Activated T-helper 17 cell treated with anti-CD3 and anti-CD28 coated beads, Interleukin-2, amount 50 U/mL, for 72 hours (primary cell): ENCODE results near the gene NTHL1. TPM values are rescaled to one million over a fixed set of nuclear protein-coding genes. Genes with fewer than 3 reads are reported as not detected.

Experiments
- ATAC-seq: fragments of 150-1000 bp; cut with Tn5 transposase; replicated peaks from 2 replicates; pipeline ENCODE4 v1.10.0; 2021; ENCODE audit warnings: mild to moderate bottlenecking, moderate library complexity
- H3K27ac Mint-ChIP-seq: one replicate; pipeline ENCODE4 v1.8.0; 2022; ENCODE audit warnings: mixed read lengths
- H3K27me3 Mint-ChIP-seq: one replicate; pipeline ENCODE4 v1.8.0; 2022; ENCODE audit warnings: mixed read lengths
- H3K36me3 Mint-ChIP-seq: one replicate; pipeline ENCODE4 v1.8.0; 2022; ENCODE audit warnings: low read depth, mild to moderate bottlenecking, mixed read lengths
- H3K4me1 Mint-ChIP-seq: one replicate; pipeline ENCODE4 v1.8.0; 2022; ENCODE audit warnings: mixed read lengths
- H3K4me3 Mint-ChIP-seq: one replicate; pipeline ENCODE4 v1.8.0; 2022; ENCODE audit warnings: mild to moderate bottlenecking, mixed read lengths
- H3K9me3 Mint-ChIP-seq: one replicate; pipeline ENCODE4 v1.8.0; 2022; ENCODE audit warnings: mixed read lengths
- total RNA-seq, 2 donors: library from RNA; stranded (reverse); gene quantifications; one replicate each; pipeline ENCODE4 v1.2.3, GENCODE V29; 2022

Gene NTHL1
- total RNA-seq, 2 donors from 2014 or later: 13.2 to 37.6 TPM

DNA sequence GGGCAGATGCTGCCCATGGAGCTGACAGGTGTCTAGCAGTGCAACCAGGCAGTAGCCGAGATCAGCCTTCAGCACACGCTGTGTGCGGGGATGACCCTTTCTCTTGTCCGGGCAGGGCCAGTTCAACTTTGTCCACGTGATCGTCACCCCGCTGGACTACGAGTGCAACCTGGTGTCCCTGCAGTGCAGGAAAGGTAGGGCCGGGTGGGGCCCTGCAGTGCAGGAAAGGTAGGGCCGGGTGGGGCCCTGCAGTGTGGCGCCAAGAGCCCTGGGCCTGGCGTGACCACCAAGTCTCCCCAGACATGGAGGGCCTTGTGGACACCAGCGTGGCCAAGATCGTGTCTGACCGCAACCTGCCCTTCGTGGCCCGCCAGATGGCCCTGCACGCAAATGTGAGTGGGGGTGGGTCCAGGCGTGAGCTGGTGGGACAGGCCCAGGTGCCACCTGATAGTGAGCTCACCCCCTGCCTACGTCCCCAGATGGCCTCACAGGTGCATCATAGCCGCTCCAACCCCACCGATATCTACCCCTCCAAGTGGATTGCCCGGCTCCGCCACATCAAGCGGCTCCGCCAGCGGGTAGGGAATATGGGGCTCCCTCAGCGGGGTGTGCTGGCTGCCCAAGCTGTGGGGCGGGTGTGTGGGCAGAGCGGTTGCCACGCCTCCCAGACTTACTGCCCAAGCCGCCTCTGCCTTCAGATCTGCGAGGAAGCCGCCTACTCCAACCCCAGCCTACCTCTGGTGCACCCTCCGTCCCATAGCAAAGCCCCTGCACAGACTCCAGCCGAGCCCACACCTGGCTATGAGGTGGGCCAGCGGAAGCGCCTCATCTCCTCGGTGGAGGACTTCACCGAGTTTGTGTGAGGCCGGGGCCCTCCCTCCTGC lies 40.4 kb upstream of the NTHL1 start:
- H3K4me3 Mint-ChIP-seq: no peak overlapping the region
- H3K9me3 Mint-ChIP-seq: no peaks in the 10 kb centered on the region
- no peaks in the 10 kb centered on the region for H3K27me3 Mint-ChIP-seq
- no peak for ATAC-seq
- H3K4me1 Mint-ChIP-seq: no peaks in the 10 kb centered on the region
- H3K36me3 Mint-ChIP-seq: peaks cover 11% of the 10 kb centered on the region
- H3K27ac Mint-ChIP-seq: no peak overlapping the region

DNA sequence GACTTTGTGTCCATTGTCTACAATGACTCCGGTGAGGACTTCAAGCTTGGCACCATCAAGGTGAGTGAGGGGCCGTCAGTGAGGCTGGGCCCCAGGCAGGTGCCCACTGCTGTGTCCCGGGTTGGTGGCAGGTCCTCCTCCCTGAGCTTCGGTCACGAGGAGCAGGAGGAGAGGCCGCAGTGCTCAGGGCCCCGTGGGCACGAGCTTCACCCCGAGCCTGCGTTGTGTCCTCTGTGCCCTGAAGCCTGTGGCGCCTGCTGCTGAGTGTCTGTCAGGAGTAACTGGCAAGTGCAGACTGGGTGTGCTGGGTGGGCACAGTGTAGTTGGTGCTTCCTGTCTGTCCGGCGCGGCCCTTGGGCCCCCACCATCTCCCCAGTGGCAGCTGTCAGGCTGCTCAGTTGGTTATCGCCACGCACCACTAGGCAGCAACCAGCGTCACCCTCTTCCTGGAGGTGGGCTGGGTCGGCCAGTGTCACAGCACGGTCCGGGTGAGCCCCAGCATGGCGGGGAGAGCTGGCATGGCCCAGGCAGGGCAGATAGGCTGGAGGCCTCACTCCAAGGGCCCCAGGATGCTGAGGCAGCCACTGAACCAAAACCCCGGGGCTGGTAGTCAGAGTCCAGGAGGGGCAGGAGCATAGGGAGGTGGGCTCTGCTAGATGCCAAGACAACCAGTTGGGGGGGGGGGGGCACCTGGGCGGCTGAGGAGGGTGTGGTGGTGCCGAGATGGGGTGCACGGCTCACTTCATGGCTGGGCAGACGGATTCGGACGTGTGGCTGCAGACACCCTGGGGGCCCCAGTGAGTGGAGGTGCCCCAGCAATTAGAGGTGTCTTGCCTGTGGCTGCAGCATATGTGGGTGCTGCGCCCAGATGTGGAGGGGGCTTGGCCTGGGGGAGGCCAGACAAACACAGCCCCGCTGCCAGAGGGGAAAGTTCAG lies 39.4 kb upstream of the NTHL1 start:
- no peaks in the 10 kb centered on the region for H3K9me3 Mint-ChIP-seq
- H3K27ac Mint-ChIP-seq: no peak overlapping the region
- no peak for ATAC-seq
- no peak overlapping the region for H3K4me3 Mint-ChIP-seq
- H3K27me3 Mint-ChIP-seq: no peaks in the 10 kb centered on the region
- H3K36me3 Mint-ChIP-seq: peaks cover 11% of the 10 kb centered on the region
- H3K4me1 Mint-ChIP-seq: no peaks in the 10 kb centered on the region

DNA sequence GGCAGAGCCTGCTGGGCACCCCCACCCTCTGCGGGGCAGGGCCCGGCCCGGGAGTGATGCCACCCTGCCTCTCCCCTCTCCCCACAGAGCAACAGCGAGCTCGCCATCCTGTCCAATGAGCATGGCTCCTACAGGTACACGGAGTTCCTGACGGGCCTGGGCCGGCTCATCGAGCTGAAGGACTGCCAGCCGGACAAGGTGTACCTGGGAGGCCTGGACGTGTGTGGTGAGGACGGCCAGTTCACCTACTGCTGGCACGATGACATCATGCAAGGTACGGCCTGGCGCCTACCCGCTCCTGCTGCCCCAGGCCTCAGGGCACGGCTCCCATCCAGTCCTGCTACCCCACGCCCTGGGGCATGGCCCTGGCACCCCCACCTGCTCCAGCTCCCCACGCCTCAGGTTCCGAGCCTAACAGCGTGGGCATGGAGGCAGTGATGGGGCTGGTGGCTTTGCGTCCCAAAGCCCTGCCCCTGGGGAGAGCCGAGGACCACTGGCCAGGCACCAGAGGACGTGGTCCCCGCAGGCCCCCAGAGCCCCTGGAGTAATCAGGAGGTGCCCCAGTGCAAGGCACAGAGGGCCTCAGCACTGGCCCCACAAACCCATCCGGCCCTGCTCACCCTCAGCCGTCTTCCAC lies 38.6 kb upstream of the NTHL1 start:
- H3K4me3 Mint-ChIP-seq: no peak overlapping the region
- H3K4me1 Mint-ChIP-seq: no peaks in the 10 kb centered on the region
- H3K36me3 Mint-ChIP-seq: peaks cover 11% of the 10 kb centered on the region
- no peak overlapping the region for H3K27ac Mint-ChIP-seq
- no peak for ATAC-seq
- H3K9me3 Mint-ChIP-seq: no peaks in the 10 kb centered on the region
- H3K27me3 Mint-ChIP-seq: no peaks in the 10 kb centered on the region

DNA sequence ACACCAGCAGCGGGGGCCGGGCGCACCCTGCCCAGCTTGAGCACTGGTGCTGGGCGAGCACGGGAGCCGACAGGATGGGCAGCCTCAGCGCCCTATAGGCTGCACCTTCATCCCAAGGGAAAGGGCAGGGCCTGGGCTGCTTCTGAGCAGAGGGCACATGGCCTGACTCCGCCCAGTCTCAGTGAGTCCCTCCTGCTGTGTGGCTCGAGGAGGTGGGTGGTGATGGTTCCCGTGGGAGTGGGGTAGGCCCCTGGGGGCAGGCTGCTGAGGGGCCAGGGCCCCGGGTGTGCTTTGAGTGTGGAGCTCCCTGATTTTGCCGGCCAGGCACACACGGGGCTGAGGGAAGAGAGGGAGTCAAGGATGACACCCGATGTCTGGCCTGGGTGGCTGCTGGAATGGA lies 38.0 kb upstream of the NTHL1 start:
- no peak overlapping the region for H3K4me3 Mint-ChIP-seq
- H3K36me3 Mint-ChIP-seq: peaks cover 11% of the 10 kb centered on the region
- H3K27ac Mint-ChIP-seq: no peak overlapping the region
- H3K9me3 Mint-ChIP-seq: no peaks in the 10 kb centered on the region
- H3K4me1 Mint-ChIP-seq: no peaks in the 10 kb centered on the region
- no peaks in the 10 kb centered on the region for H3K27me3 Mint-ChIP-seq
- ATAC-seq: no peak

DNA sequence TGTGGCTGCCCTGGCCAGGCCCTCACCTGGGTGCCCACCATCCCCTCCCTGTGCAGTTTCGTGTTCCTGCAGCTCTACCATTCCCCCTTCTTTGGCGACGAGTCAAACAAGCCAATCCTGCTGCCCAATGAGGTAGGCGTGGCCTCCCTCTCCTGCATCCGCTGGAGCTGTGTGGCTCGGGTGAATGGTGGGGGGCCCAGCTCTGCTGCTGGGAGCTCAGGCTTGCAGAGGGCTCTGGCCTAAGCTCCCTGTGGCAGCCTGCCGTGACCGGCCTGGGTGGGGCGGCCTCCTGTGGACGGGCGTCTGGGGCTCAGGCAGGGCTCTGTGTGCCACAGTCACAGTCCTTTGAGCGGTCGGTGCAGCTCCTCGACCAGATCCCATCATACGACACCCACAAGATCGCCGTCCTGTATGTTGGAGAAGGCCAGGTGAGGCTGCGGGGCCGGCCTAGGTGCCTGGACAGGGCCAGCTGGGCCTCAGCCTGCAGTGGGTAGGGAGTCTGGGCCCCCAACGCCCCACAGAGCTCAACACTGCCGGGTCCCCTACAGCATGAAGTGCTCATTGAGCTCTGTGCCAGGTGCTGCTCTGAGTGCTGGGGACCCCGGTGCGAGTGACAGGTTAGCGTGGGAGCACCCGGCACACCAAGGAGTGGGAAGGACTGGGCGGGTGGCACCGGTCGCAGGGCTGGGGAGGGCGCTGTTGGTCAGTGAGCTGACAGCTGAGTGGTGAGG lies 37.4 kb upstream of the NTHL1 start:
- Mint-ChIP-seq H3K36me3 (peaks cover 11% of the 10 kb centered on the region), H3K27ac (no peak overlapping the region), H3K9me3 (no peaks in the 10 kb centered on the region), H3K4me1 (no peaks in the 10 kb centered on the region), H3K4me3 (no peak overlapping the region), H3K27me3 (no peaks in the 10 kb centered on the region)
- ATAC-seq: no peak

DNA sequence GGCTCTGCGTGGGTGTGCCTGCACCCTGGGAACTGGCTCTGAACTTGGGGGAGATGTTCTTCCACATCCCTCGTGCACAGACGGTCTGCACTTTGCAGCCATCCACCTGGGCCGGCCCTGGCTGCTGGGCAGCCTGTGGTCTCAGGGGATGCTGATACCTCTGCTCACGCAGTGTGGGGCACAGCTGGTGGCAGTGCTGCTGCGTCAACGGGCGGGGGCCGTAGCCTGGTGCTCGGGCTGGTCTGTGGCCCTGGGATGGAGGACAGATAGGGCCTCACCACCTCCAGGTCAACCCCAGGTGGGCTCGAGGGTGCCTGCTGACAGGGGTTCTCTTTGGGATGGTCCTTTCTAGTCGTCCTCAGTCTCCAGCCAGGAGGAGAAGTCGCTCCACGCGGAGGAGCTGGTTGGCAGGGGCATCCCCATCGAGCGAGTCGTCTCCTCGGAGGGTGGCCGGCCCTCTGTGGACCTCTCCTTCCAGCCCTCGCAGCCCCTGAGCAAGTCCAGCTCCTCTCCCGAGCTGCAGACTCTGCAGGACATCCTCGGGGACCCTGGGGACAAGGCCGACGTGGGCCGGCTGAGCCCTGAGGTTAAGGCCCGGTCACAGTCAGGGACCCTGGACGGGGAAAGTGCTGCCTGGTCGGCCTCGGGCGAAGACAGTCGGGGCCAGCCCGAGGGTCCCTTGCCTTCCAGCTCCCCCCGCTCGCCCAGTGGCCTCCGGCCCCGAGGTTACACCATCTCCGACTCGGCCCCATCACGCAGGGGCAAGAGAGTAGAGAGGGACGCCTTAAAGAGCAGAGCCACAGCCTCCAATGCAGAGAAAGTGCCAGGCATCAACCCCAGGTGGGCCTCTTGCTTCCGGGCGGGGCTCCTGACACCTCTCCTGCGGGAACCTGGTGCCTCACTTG lies 36.5 kb upstream of the NTHL1 start:
- Mint-ChIP-seq H3K4me1 (no peaks in the 10 kb centered on the region), H3K36me3 (peaks cover 11% of the 10 kb centered on the region), H3K4me3 (no peak overlapping the region), H3K27me3 (no peaks in the 10 kb centered on the region), H3K9me3 (no peaks in the 10 kb centered on the region), H3K27ac (no peak overlapping the region)
- no peak for ATAC-seq

DNA sequence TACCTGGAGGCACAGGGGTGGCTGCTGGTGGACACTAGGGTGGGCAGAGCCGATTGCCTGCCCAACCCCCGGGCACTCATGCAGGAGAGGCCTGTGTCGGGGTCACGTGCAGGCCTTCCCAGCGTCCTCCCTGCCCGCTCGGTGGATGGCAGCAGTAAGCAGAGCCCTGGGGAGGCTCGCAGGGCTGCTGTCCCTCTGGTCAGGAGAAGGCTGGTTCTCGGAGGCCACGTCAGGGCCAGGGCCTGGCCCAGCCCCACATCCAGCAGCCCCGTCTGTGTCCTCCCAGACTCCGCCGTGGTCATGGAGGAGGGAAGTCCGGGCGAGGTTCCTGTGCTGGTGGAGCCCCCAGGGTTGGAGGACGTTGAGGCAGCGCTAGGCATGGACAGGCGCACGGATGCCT lies 35.8 kb upstream of the NTHL1 start:
- Mint-ChIP-seq H3K27me3 (no peaks in the 10 kb centered on the region), H3K9me3 (no peaks in the 10 kb centered on the region), H3K4me3 (no peak overlapping the region), H3K4me1 (no peaks in the 10 kb centered on the region), H3K27ac (no peak overlapping the region), H3K36me3 (peaks cover 9% of the 10 kb centered on the region)
- ATAC-seq: no peak

DNA sequence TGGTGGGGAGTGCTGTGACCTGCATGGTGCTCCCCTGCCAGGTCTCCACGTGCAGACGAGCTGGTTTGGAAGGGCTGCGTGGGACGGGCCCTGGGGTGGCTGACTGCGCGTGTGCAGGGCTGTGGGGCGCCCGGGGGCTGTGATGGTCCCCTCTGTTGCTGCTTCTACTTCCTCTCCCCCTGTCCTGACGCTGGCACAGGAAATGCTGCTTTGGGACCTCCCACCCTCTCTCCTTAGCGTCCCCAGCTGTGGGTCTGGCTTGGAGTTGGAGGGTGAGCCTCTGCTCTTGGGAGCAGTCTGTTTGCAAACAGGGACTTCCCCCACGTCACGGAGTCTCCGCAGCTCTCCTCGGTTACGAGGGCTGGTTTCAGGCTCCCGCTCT lies 35.3 kb upstream of the NTHL1 start:
- H3K4me3 Mint-ChIP-seq: no peak overlapping the region
- H3K36me3 Mint-ChIP-seq: peaks cover 7% of the 10 kb centered on the region
- H3K27ac Mint-ChIP-seq: no peak overlapping the region
- H3K4me1 Mint-ChIP-seq: no peaks in the 10 kb centered on the region
- ATAC-seq: no peak
- no peaks in the 10 kb centered on the region for H3K9me3 Mint-ChIP-seq
- no peaks in the 10 kb centered on the region for H3K27me3 Mint-ChIP-seq

DNA sequence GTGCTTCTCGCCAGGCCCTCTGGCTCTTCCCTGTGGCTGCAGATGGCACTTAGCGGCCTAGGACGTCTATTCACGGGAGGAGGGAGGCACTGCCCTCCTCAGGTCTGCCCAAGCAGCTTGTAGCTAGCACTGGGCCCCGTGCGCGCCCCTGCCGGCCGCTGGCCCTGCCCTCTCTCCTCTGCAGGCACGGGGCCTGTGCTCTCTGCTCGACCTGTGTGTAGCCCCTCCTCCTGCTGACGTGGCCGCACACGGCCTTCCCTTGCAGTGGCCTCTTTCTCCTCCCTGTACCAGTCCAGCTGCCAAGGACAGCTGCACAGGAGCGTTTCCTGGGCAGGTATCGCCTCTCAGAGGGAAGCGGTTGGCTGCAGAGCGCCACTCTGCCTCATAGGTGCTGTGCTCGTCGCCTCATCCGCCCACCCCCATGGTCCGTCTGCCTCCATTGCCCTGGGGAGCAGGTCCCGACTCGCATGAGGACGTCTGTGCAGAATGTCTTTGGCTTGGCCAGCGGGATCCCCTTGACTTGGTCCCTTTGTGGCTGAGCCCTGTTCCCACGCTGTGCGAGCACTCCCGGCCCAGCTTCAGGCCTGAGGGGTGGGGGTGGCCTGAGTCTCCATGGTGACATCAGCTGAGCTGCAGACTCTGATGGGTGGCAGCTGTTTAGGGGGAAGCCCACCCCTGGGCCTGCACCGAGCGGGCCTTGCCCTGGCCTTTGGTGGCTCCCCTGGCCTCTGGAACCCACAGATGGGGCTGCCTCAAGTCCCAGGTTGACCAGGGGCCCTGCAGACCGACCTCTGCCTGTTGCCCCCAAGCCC lies 34.7 kb upstream of the NTHL1 start:
- Mint-ChIP-seq H3K27me3 (no peaks in the 10 kb centered on the region), H3K4me3 (no peak overlapping the region), H3K27ac (no peak overlapping the region), H3K4me1 (no peaks in the 10 kb centered on the region), H3K9me3 (no peaks in the 10 kb centered on the region), H3K36me3 (peaks cover 7% of the 10 kb centered on the region)
- no peak for ATAC-seq

DNA sequence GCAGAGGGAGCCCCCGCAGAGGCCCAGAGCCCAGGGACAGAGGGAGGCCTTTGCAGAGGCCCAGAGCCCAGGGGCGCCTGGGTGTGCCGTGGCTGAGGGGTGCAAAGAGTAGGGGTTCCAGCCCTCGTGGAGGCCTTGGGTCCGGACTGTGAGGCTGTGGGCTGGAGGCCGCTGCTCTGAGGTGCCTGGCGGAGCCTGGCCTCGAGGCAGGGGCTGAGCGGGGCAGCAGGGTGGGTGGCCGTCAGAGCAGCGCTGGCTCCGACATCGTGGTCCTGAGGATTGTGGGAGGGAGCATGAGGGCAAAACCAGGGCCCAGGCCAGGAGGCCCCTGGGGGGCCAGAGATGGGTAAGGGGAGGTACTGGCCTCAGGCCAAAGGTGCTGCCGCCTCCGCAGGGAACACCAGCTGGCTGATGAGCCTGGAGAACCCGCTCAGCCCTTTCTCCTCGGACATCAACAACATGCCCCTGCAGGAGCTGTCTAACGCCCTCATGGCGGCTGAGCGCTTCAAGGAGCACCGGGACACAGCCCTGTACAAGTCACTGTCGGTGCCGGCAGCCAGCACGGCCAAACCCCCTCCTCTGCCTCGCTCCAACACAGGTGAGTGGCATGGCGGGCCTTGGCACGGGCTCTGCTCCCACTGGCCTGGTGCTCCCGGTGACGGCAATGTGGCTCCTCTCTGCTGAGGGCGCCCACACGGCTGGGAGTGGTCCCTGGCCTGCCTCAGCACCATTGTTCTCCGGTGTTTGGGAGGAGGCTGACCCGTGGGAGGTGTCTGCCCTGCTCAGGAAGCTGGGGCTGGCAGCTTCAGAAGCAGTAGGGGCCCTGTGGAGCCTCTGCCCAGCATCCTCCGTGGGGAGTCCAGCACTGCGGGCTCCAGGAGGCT lies 33.8 kb upstream of the NTHL1 start:
- H3K4me3 Mint-ChIP-seq: no peak overlapping the region
- no peaks in the 10 kb centered on the region for H3K4me1 Mint-ChIP-seq
- peaks cover 7% of the 10 kb centered on the region for H3K36me3 Mint-ChIP-seq
- no peak overlapping the region for H3K27ac Mint-ChIP-seq
- H3K27me3 Mint-ChIP-seq: no peaks in the 10 kb centered on the region
- no peak for ATAC-seq
- H3K9me3 Mint-ChIP-seq: no peaks in the 10 kb centered on the region

DNA sequence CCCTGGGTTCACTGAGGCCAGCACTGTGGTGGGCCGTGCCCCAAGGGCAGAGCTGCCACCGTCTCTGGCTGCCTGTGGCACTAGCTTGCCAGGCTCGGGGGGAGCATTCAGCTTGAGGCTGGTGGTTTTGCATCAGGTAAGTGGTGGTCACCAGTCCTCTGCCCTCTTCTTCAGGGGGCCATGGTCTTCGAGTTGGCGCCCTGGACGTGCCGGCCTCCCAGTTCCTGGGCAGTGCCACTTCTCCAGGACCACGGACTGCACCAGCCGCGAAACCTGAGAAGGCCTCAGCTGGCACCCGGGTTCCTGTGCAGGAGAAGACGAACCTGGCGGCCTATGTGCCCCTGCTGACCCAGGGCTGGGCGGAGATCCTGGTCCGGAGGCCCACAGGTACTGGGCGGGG lies 32.4 kb upstream of the NTHL1 start:
- peaks cover 9% of the 10 kb centered on the region for H3K36me3 Mint-ChIP-seq
- ATAC-seq: no peak
- no peak overlapping the region for H3K4me3 Mint-ChIP-seq
- no peaks in the 10 kb centered on the region for H3K4me1 Mint-ChIP-seq
- H3K27ac Mint-ChIP-seq: no peak overlapping the region
- H3K9me3 Mint-ChIP-seq: no peaks in the 10 kb centered on the region
- no peaks in the 10 kb centered on the region for H3K27me3 Mint-ChIP-seq

DNA sequence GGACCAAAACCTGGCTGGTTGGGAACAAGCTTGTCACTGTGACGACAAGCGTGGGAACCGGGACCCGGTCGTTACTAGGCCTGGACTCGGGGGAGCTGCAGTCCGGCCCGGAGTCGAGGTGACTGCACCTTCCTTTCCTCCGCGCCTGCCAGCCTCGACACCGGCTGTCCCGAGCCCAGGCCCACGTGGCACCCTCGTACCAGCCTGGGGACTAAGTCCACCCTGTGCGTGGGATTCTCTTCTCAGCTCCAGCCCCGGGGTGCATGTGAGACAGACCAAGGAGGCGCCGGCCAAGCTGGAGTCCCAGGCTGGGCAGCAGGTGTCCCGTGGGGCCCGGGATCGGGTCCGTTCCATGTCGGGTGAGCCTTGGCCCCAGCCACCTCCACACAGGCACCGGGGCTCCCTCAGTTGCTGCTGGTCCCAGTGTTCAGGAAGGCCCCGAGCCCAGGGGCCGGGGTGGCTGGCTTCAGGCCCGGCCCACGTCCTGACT lies 31.7 kb upstream of the NTHL1 start:
- H3K27ac Mint-ChIP-seq: no peak overlapping the region
- no peaks in the 10 kb centered on the region for H3K9me3 Mint-ChIP-seq
- H3K27me3 Mint-ChIP-seq: no peaks in the 10 kb centered on the region
- peaks cover 15% of the 10 kb centered on the region for H3K36me3 Mint-ChIP-seq
- H3K4me3 Mint-ChIP-seq: no peak overlapping the region
- no peak for ATAC-seq
- H3K4me1 Mint-ChIP-seq: no peaks in the 10 kb centered on the region
